Gastroesophageal sphincter (tissue), 3 donors: ENCODE measurements around the gene OTP.

Experiments
- EP300 ChIP-seq: sonication (generic); formaldehyde crosslinking; IDR thresholded peaks from one replicate; pipeline ENCODE4 v1.6.1; 2017; ENCODE audit warnings: antibody characterized with exemption, mild to moderate bottlenecking
- POLR2A ChIP-seq, 2 donors: fragments of 450-650 bp; IDR thresholded peaks; one replicate each; pipeline ENCODE4 v1.6.1; 2017; ENCODE audit warnings: antibody characterized with exemption in 2 of 2, mild to moderate bottlenecking in 2 of 2, moderate library complexity in 1 of 2
- TF ChIP-seq, protein P1 (sequence below), 4 experiments: fragments of 200-600 bp in 2 of 4; fragments of 450-650 bp in 2 of 4; sonication (generic) in 1 of 4; IDR thresholded peaks; one replicate each; pipeline ENCODE4 v1.5.1; 2017 to 2019; ENCODE audit warnings: antibody characterized with exemption in 4 of 4, mild to moderate bottlenecking in 2 of 4, moderate library complexity in 2 of 4

DNA sequence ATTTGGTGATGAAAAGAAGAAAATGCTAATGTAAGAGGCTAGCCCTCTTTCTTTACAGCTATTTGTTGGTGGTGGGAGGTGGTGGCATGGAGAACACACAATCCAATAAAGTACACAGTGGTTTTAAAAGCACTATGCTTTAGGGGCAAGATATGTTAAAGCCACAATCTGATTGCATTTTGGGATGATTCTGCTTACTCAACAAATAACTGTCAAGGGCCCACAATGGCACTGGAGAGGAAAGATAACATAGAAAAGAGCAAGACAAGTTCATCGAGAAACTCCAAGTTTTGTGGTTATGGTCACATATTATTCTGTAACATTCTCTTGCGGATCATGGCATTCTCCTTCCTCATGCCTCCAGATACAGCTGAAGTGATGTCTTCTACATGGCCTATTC, 38.8 kb downstream of the OTP start:
- TF ChIP-seq POLR2A (IDR thresholded peaks at IDR 0.05) (no peak), EP300 (no peak)
- TF ChIP-seq, protein P1, sequence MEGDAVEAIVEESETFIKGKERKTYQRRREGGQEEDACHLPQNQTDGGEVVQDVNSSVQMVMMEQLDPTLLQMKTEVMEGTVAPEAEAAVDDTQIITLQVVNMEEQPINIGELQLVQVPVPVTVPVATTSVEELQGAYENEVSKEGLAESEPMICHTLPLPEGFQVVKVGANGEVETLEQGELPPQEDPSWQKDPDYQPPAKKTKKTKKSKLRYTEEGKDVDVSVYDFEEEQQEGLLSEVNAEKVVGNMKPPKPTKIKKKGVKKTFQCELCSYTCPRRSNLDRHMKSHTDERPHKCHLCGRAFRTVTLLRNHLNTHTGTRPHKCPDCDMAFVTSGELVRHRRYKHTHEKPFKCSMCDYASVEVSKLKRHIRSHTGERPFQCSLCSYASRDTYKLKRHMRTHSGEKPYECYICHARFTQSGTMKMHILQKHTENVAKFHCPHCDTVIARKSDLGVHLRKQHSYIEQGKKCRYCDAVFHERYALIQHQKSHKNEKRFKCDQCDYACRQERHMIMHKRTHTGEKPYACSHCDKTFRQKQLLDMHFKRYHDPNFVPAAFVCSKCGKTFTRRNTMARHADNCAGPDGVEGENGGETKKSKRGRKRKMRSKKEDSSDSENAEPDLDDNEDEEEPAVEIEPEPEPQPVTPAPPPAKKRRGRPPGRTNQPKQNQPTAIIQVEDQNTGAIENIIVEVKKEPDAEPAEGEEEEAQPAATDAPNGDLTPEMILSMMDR (IDR thresholded peaks at IDR 0.05), result no peak
